ENCODE results near the gene SLC50A1.

- TF ChIP-seq CTCF (IDR thresholded peaks at IDR 0.05; ENCODE audit: insufficient read depth, low read length) (no peak), REST (IDR thresholded peaks at IDR 0.05; ENCODE audit: insufficient replicate concordance, low read depth) (no peak), GABPA (IDR thresholded peaks at IDR 0.05; ENCODE audit: low read depth) (no peak), POLR2AphosphoS5 (IDR thresholded peaks at IDR 0.05; ENCODE audit: low read depth) (no peak)
These were observed 28.1 kb upstream of the SLC50A1 start for GRCh38 chr1:155107309-155108264.

Data from HL-60 (cell line).